Lower lobe of right lung (tissue), 2 donors: Measurements from ENCODE around the gene DNM1. TPM values are rescaled to one million over a fixed set of nuclear protein-coding genes. Genes with fewer than 3 reads are reported as not detected.

ENCODE experiments used
- ATAC-seq, 2 donors: fragments of 200-7000 bp; cut with Tn5 transposase; one replicate each; pipeline ENCODE4 v1.9.1; 2020 to 2022; ENCODE audit warnings: mild to moderate bottlenecking in 2 of 2, moderate library complexity in 2 of 2
- DNase-seq: peaks from one replicate; pipeline ENCODE4 v3.0.0-alpha.2; 2020
- H3K27ac ChIP-seq: fragments of 200-600 bp; one replicate; pipeline ENCODE4 v1.8.0; 2022
- H3K27me3 ChIP-seq: fragments of 200-600 bp; one replicate; pipeline ENCODE4 v1.8.0; 2022; ENCODE audit warnings: low read depth
- H3K36me3 ChIP-seq: fragments of 200-600 bp; one replicate; pipeline ENCODE4 v1.8.0; 2022; ENCODE audit warnings: mild to moderate bottlenecking
- H3K4me1 ChIP-seq: fragments of 200-600 bp; one replicate; pipeline ENCODE4 v1.8.0; 2022
- H3K4me3 ChIP-seq: fragments of 200-600 bp; one replicate; pipeline ENCODE4 v1.8.0; 2022; ENCODE audit warnings: mild to moderate bottlenecking
- H3K9me3 ChIP-seq: fragments of 200-600 bp; one replicate; pipeline ENCODE4 v1.8.0; 2022
- intact Hi-C: fragments of 100-400 bp; cut with DNase I; formaldehyde crosslinking; loops from one replicate; pipeline ENCODE4 v1.11.0; 2022
- total RNA-seq: library from RNA; stranded (reverse); fragmentation: NEBNext Ultra II Directional; extraction: Animal tissue kit (Norgen Biotek cat#: 25700); gene quantifications from one replicate; pipeline ENCODE4 v1.2.1, GENCODE V29; 2021
- TF ChIP-seq, protein P1 (sequence below): fragments of 200-600 bp; IDR thresholded peaks from one replicate; pipeline ENCODE4 v1.8.0; 2022; ENCODE audit warnings: antibody characterized with exemption, mild to moderate bottlenecking
- donor health status: DM: no; HTN: yes; CAD: no; lungs with severe emphysema.

DNM1 gene
- total RNA-seq, 1 donor from 2014 or later = 8.8 TPM

DNA sequence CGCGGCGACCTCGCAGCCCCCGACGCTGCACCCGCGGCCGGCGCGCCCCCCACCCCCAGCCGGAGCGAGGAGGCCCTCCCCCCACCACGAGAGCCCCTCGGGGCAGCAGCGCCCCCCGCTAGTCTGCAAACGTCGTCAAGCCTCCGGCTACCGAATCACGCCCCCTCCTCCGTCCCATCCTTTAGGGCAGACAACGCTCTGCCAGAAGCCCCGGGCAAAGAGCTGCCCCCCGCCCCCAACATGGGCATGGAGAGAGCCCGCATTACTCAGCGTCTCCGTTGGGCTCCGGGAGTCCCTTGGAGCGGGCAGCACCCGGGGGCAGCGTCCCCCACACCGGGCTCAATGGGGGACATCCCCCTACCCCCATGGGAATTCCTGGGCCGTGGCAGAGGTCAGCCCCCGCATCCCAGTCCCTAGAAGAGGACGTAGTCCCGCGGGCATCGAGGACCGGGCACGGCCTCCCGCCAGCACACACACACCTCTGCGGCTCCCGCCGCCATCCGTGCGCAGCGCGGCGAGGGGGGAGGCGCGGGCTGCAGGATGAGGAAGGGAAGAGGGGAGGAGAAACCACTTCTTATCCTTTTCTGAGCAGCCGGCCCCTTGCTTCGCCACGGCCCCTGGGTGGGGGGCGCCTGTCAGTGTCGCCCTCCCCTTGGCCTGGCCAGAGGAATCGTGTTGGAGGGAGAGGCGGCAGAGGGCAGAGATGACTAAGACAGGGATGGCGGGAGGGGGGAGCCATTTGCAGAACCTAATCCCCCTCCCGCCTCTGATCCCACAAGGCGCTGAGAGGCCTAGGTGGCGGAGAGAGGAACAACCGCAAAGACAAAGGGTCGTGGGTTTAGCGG, 750 bp downstream of the DNM1 start:
- DNase-seq (no peak), ATAC-seq (peak; percentile 44 to 45)
- H3K4me3 ChIP-seq = peak overlapping the region; percentile 68
- H3K36me3 ChIP-seq = no peaks in the 10 kb centered on the region
- TF ChIP-seq, protein P1, sequence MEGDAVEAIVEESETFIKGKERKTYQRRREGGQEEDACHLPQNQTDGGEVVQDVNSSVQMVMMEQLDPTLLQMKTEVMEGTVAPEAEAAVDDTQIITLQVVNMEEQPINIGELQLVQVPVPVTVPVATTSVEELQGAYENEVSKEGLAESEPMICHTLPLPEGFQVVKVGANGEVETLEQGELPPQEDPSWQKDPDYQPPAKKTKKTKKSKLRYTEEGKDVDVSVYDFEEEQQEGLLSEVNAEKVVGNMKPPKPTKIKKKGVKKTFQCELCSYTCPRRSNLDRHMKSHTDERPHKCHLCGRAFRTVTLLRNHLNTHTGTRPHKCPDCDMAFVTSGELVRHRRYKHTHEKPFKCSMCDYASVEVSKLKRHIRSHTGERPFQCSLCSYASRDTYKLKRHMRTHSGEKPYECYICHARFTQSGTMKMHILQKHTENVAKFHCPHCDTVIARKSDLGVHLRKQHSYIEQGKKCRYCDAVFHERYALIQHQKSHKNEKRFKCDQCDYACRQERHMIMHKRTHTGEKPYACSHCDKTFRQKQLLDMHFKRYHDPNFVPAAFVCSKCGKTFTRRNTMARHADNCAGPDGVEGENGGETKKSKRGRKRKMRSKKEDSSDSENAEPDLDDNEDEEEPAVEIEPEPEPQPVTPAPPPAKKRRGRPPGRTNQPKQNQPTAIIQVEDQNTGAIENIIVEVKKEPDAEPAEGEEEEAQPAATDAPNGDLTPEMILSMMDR = no peak
- peaks cover 24% of the 10 kb centered on the region for H3K27me3 ChIP-seq
- no peaks in the 10 kb centered on the region for H3K9me3 ChIP-seq
- H3K4me1 ChIP-seq = peaks cover 10% of the 10 kb centered on the region
- intact Hi-C loops = no loop called here
- H3K27ac ChIP-seq = no peak overlapping the region

DNA sequence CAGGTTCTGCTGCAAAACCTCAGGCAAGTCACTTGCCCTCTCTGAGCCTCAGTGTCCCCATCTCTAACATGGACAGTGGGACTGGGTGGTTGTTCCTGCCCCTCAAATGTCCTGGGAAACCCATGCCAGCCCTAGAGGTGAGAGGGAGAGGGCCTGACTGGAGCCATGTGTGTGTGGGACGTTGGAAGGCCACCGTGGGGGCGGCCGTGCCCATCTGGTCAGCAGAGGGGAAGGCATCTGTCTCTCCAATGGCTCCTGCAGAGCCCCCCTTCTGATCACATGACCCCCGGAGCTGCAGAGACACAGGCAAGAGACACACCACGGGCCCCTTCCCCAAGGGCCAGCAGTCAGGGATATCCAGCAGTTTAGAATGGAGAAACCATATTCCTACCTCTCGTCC, 1.7 kb downstream of the DNM1 start:
- Histone ChIP-seq H3K4me1 (peaks cover 10% of the 10 kb centered on the region), H3K36me3 (no peaks in the 10 kb centered on the region), H3K27ac (no peak overlapping the region), H3K27me3 (peaks cover 24% of the 10 kb centered on the region), H3K9me3 (no peaks in the 10 kb centered on the region), H3K4me3 (peak overlapping the region; percentile 68)
- intact Hi-C loops = no loop called here
- ATAC-seq (no peak), DNase-seq (no peak)
- TF ChIP-seq, protein P1 = no peak

- intact Hi-C loops = no loop called here
- no peak for DNase-seq
- no peaks in the 10 kb centered on the region for H3K9me3 ChIP-seq
Measured at GRCh38 chr9:128205296-128205944, 2.2 kb downstream of the DNM1 start.

DNA sequence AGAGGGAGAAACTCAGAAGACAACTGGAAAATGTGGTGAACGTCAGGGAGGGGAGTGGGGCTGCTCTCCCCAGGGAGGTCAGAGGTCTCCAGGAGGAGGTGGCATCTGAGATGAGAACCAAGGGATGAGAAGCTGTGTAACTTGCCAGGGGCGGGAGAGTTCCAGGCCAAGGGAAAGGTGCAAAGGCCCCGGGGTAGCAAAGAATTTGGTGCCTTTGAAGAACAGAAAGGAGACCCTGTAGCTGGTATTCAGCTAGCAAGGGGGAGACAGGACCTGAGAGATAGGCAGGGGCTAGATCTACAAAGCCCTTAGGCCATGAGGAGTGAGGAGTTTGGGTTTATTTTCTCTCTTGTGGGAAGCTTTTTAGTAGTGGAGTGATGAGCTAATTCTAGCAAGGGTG, 3.3 kb downstream of the DNM1 start:
- DNase-seq (no peak), ATAC-seq (no peak)
- Histone ChIP-seq H3K36me3 (no peaks in the 10 kb centered on the region), H3K9me3 (no peaks in the 10 kb centered on the region), H3K27ac (no peak overlapping the region), H3K27me3 (peaks cover 24% of the 10 kb centered on the region), H3K4me1 (peaks cover 10% of the 10 kb centered on the region), H3K4me3 (no peak overlapping the region)
- TF ChIP-seq, protein P1 = no peak
- intact Hi-C loops = no loop called here

More at GRCh38 chr9:128205296-128205944, 2.2 kb downstream of the DNM1 start:
- Histone ChIP-seq H3K4me3 (no peak overlapping the region), H3K36me3 (no peaks in the 10 kb centered on the region), H3K4me1 (peaks cover 10% of the 10 kb centered on the region), H3K27me3 (peaks cover 24% of the 10 kb centered on the region), H3K27ac (no peak overlapping the region)
- no peak for ATAC-seq
- TF ChIP-seq, protein P1 = no peak

GRCh38 chr9:128206916-128207910, 4.0 kb downstream of the DNM1 start:
- Histone ChIP-seq H3K27ac (no peak overlapping the region), H3K4me3 (no peak overlapping the region), H3K4me1 (peaks cover 10% of the 10 kb centered on the region), H3K27me3 (peaks cover 24% of the 10 kb centered on the region), H3K9me3 (no peaks in the 10 kb centered on the region), H3K36me3 (no peaks in the 10 kb centered on the region)
- DNase-seq (no peak), ATAC-seq (no peak)
- TF ChIP-seq, protein P1 = no peak
- intact Hi-C loops = no loop called here
